Occipital lobe (tissue), 2 donors: ENCODE measurements around the gene MROH2B. TPM values are rescaled to one million over a fixed set of nuclear protein-coding genes. Genes with fewer than 3 reads are reported as not detected.

ENCODE experiments used
- DNase-seq: peaks from one replicate; lab custom pipeline; 2025; lab: John Stamatoyannopoulos, UW
- total RNA-seq: library from RNA; depleted of rRNA; stranded (reverse); fragments of >200 nt; gene quantifications from one replicate; pipeline ENCODE4 v1.2.3, GENCODE V29; 2014

Gene MROH2B
- not detected for total RNA-seq

GRCh38 chr5:41071242-41071641 lies at the start of gene MROH2B:
MROH2B (minus strand) TSS chr5:41071342; CDS start chr5:41070852, 490 bp downstream.
- DNase-seq, result no peak

GRCh38 chr5:41120600-41120999 lies 49.5 kb upstream of the MROH2B start:
- DNase-seq, result no peak

GRCh38 chr5:41118177-41118576 lies 47.0 kb upstream of the MROH2B start:
- no peak for DNase-seq

- no peak for DNase-seq
These were observed 44.1 kb upstream of the MROH2B start for GRCh38 chr5:41115281-41115680.

- DNase-seq, result no peak
These were observed 41.6 kb upstream of the MROH2B start for GRCh38 chr5:41112486-41113455.

GRCh38 chr5:41109186-41109585 lies 38.0 kb upstream of the MROH2B start:
- DNase-seq, result no peak

GRCh38 chr5:41102341-41102740 lies 31.2 kb upstream of the MROH2B start:
- no peak for DNase-seq

- no peak for DNase-seq
These were observed 26.5 kb upstream of the MROH2B start for GRCh38 chr5:41097642-41098041.

- no peak for DNase-seq
These were observed 24.4 kb upstream of the MROH2B start for GRCh38 chr5:41095324-41096101.

- DNase-seq, result no peak
These were observed 23.7 kb upstream of the MROH2B start for GRCh38 chr5:41094871-41095270.

- no peak for DNase-seq
These were observed 22.7 kb upstream of the MROH2B start for GRCh38 chr5:41093803-41094202.

GRCh38 chr5:41087461-41087860 lies 16.3 kb upstream of the MROH2B start:
- no peak for DNase-seq

- no peak for DNase-seq
These were observed 12.2 kb upstream of the MROH2B start for GRCh38 chr5:41083306-41083705.

- no peak for DNase-seq
These were observed 833 bp upstream of the MROH2B start for GRCh38 chr5:41071975-41072374.

- no peak for DNase-seq
These were observed 3.2 kb downstream of the MROH2B start for GRCh38 chr5:41067714-41068568.

- DNase-seq, result no peak
These were observed 5.3 kb downstream of the MROH2B start for GRCh38 chr5:41065691-41066335.

- DNase-seq, result no peak
These were observed 13.2 kb downstream of the MROH2B start for GRCh38 chr5:41057940-41058339.

GRCh38 chr5:41057231-41057630 lies 13.9 kb downstream of the MROH2B start:
- DNase-seq, result no peak

- DNase-seq, result no peak
These were observed 22.2 kb downstream of the MROH2B start for GRCh38 chr5:41048986-41049385.

- DNase-seq, result no peak
These were observed 27.9 kb downstream of the MROH2B start for GRCh38 chr5:41043109-41043747.
